Spinal cord (tissue), 10 donors: Measurements from ENCODE around the gene CPXM1. TPM values are rescaled to one million over a fixed set of nuclear protein-coding genes. Genes with fewer than 3 reads are reported as not detected.

ENCODE experiments used
- DNase-seq, 6 donors: peaks; one replicate each; pipeline versions ENCODE4 v3.0.0 to v3.0.0-alpha.2; 2013 to 2015; ENCODE audit warnings: low spot score in 6 of 6, low read depth in 4 of 6
- H3K27ac ChIP-seq: one replicate; pipeline ENCODE4 v1.5.1; 2013; ENCODE audit warnings: low read depth, low read length, control low read depth
- H3K27me3 ChIP-seq: one replicate; pipeline ENCODE4 v1.6.1; 2013; ENCODE audit warnings: low read length; ENCODE audit not compliant: control insufficient read depth, insufficient read depth
- H3K36me3 ChIP-seq: one replicate; pipeline ENCODE4 v1.6.1; 2013; ENCODE audit warnings: low read length; ENCODE audit not compliant: control insufficient read depth, insufficient read depth
- H3K4me1 ChIP-seq: one replicate; pipeline ENCODE4 v1.6.1; 2013; ENCODE audit warnings: low read length; ENCODE audit not compliant: control insufficient read depth, insufficient read depth
- H3K4me3 ChIP-seq: one replicate; pipeline ENCODE4 v1.5.1; 2013; ENCODE audit warnings: low read depth, low read length, control low read depth
- H3K9me3 ChIP-seq: one replicate; pipeline ENCODE4 v1.6.1; 2013; ENCODE audit warnings: low read length; ENCODE audit not compliant: control insufficient read depth, insufficient read depth
- WGBS: methylation state at CpG from one replicate; pipeline ENCODE4 v1.1.5; 2013; ENCODE audit warnings: missing lambda C conversion rate; ENCODE audit not compliant: insufficient coverage; 5-methylcytosine and 5-hydroxymethylcytosine counted together
- polyA plus RNA-seq, 2 donors: library from polyadenylated mRNA; unstranded; fragments of 120-200 nt; gene quantifications; one replicate each; pipeline ENCODE4 v1.2.1, GENCODE V29; 2013; ENCODE audit not compliant: insufficient read length in 2 of 2
- total RNA-seq, 2 donors: library from RNA; depleted of rRNA in 1 of 2; stranded (reverse); fragments of 120-200 nt in 1 of 2; fragments of >200 nt in 1 of 2; gene quantifications; one replicate each; pipeline versions ENCODE4 v1.2.3 to v1.2.4, GENCODE V29; 2013 to 2014
- donor health status: healthy.

CPXM1 gene
- total and polyA plus RNA-seq, 4 donors = 37.1 to 163 (median 70.4) TPM

GRCh38 chr20:2760297-2760951 is 40.0 kb downstream of the CPXM1 start:
- H3K4me3 ChIP-seq = no peak overlapping the region
- H3K4me1 ChIP-seq = peaks cover 7% of the 10 kb centered on the region
- H3K27me3 ChIP-seq = no peaks in the 10 kb centered on the region
- peaks cover 19% of the 10 kb centered on the region for H3K36me3 ChIP-seq
- WGBS = 92% methylated on average over 4 of the region's 7 CpGs
- no peak for DNase-seq
- no peak overlapping the region for H3K27ac ChIP-seq
- H3K9me3 ChIP-seq = no peaks in the 10 kb centered on the region

- H3K9me3 ChIP-seq = no peaks in the 10 kb centered on the region
- H3K36me3 ChIP-seq = peaks cover 22% of the 10 kb centered on the region
- H3K4me1 ChIP-seq = peaks cover 7% of the 10 kb centered on the region
- no peaks in the 10 kb centered on the region for H3K27me3 ChIP-seq
- 43% methylated on average over 13 of the region's 19 CpGs for WGBS
- DNase-seq = no peak
- no peak overlapping the region for H3K4me3 ChIP-seq
- H3K27ac ChIP-seq = no peak overlapping the region
Measured at GRCh38 chr20:2759603-2760296, 40.7 kb downstream of the CPXM1 start.

- Histone ChIP-seq H3K27ac (no peak overlapping the region), H3K36me3 (peaks cover 23% of the 10 kb centered on the region), H3K4me3 (no peak overlapping the region), H3K4me1 (peaks cover 7% of the 10 kb centered on the region), H3K27me3 (peaks cover 3% of the 10 kb centered on the region), H3K9me3 (no peaks in the 10 kb centered on the region)
- no peak for DNase-seq
- WGBS = 84% methylated on average over 8 of the region's 10 CpGs
Measured at GRCh38 chr20:2759143-2759542, 41.3 kb downstream of the CPXM1 start.

GRCh38 chr20:2757969-2758368 is 42.5 kb downstream of the CPXM1 start:
- Histone ChIP-seq H3K9me3 (no peaks in the 10 kb centered on the region), H3K27ac (no peak overlapping the region), H3K36me3 (peaks cover 25% of the 10 kb centered on the region), H3K4me3 (no peak overlapping the region), H3K4me1 (peaks cover 7% of the 10 kb centered on the region), H3K27me3 (peaks cover 14% of the 10 kb centered on the region)
- peak in 1 of 6 donors; percentile 39 for DNase-seq
- WGBS = 83% methylated on average over 1 of the region's 5 CpGs

- no peak for DNase-seq
- WGBS = 89% methylated on average over 5 of the region's 5 CpGs
- H3K4me3 ChIP-seq = no peak overlapping the region
- H3K27ac ChIP-seq = no peak overlapping the region
- peaks cover 21% of the 10 kb centered on the region for H3K27me3 ChIP-seq
- H3K9me3 ChIP-seq = no peaks in the 10 kb centered on the region
- H3K4me1 ChIP-seq = peaks cover 10% of the 10 kb centered on the region
- H3K36me3 ChIP-seq = peaks cover 25% of the 10 kb centered on the region
Measured at GRCh38 chr20:2757001-2757400, 43.4 kb downstream of the CPXM1 start.

GRCh38 chr20:2756056-2756611 is 44.3 kb downstream of the CPXM1 start:
- Histone ChIP-seq H3K9me3 (no peaks in the 10 kb centered on the region), H3K27me3 (peaks cover 28% of the 10 kb centered on the region), H3K4me3 (no peak overlapping the region), H3K4me1 (peaks cover 16% of the 10 kb centered on the region), H3K27ac (no peak overlapping the region), H3K36me3 (peaks cover 25% of the 10 kb centered on the region)
- DNase-seq = peak in 2 of 6 donors; percentile 44 to 61
- WGBS = 16% methylated on average over 3 of the region's 5 CpGs

GRCh38 chr20:2755451-2756055 is 44.9 kb downstream of the CPXM1 start:
- Histone ChIP-seq H3K36me3 (peaks cover 25% of the 10 kb centered on the region), H3K4me3 (no peak overlapping the region), H3K4me1 (peaks cover 21% of the 10 kb centered on the region), H3K27ac (no peak overlapping the region), H3K9me3 (no peaks in the 10 kb centered on the region), H3K27me3 (peaks cover 34% of the 10 kb centered on the region)
- no peak for DNase-seq
- 54% methylated on average over 14 of the region's 18 CpGs for WGBS

GRCh38 chr20:2754424-2754823 is 46.0 kb downstream of the CPXM1 start:
- DNase-seq = no peak
- WGBS = 59% methylated on average over 2 of the region's 2 CpGs
- Histone ChIP-seq H3K4me3 (no peak overlapping the region), H3K36me3 (peaks cover 23% of the 10 kb centered on the region), H3K4me1 (peaks cover 25% of the 10 kb centered on the region), H3K27ac (no peak overlapping the region), H3K27me3 (peaks cover 45% of the 10 kb centered on the region), H3K9me3 (no peaks in the 10 kb centered on the region)

- H3K36me3 ChIP-seq = peaks cover 23% of the 10 kb centered on the region
- H3K27me3 ChIP-seq = peaks cover 53% of the 10 kb centered on the region
- no peak for DNase-seq
- no peaks in the 10 kb centered on the region for H3K9me3 ChIP-seq
- H3K27ac ChIP-seq = no peak overlapping the region
- 88% methylated on average over 5 of the region's 6 CpGs for WGBS
- peaks cover 25% of the 10 kb centered on the region for H3K4me1 ChIP-seq
- H3K4me3 ChIP-seq = no peak overlapping the region
Measured at GRCh38 chr20:2753461-2754040, 46.9 kb downstream of the CPXM1 start.
